ENCODE data around the gene PDE6G. TPM values are rescaled to one million over a fixed set of nuclear protein-coding genes. Genes with fewer than 3 reads are reported as not detected.
"Not testable (repeated sequence)": the region's sequence is repeated elsewhere in the genome, so short reads cannot be mapped to it uniquely, and the experiment has no call there.

Gene PDE6G
- total RNA-seq, 1 donor from 2014 or later: not detected

- peaks cover 65% of the 10 kb centered on the region for H3K79me2 ChIP-seq (ENCODE audit: low read depth)
- Mint-ChIP-seq H3K4me1 (peaks cover 9% of the 10 kb centered on the region), H3K27me3 (ENCODE audit: insufficient read depth, low read depth) (no peaks in the 10 kb centered on the region), H3K36me3 (peaks cover 15% of the 10 kb centered on the region), H3K27ac (no peak overlapping the region), H3K9me3 (no peaks in the 10 kb centered on the region), H3K4me3 (no peak overlapping the region)
- H3F3A ChIP-seq (ENCODE audit: low read depth): peaks cover 6% of the 10 kb centered on the region
- no peak overlapping the region for H3K27ac ChIP-seq
- TF ChIP-seq EZH2 (IDR thresholded peaks at IDR 0.05) (no peak), CTCF (IDR thresholded peaks at IDR 0.05) (no peak), EZH2phosphoT487 (IDR thresholded peaks at IDR 0.05) (no peak)
- H4K20me1 ChIP-seq (ENCODE audit: low read depth): peaks cover 22% of the 10 kb centered on the region
- no peak overlapping the region for H3K4me2 ChIP-seq
- no peaks in the 10 kb centered on the region for H3K9me3 ChIP-seq (ENCODE audit: low read depth)
- H2AFZ ChIP-seq (replicated peaks): no peak overlapping the region
- H3K36me3 ChIP-seq: no peaks in the 10 kb centered on the region
- no peak overlapping the region for H3K4me3 ChIP-seq
- H3K4me1 ChIP-seq: peaks cover 8% of the 10 kb centered on the region
- no peak for DNase-seq (ENCODE audit: low spot score)
- H3K9ac ChIP-seq: no peak overlapping the region
- no peaks in the 10 kb centered on the region for H3K27me3 ChIP-seq
These were observed 24.9 kb downstream of the PDE6G start for GRCh38 chr17:81631482-81631881.

GRCh38 chr17:81630274-81630673, 26.1 kb downstream of the PDE6G start:
- TF ChIP-seq CTCF (IDR thresholded peaks at IDR 0.05) (no peak), EZH2 (IDR thresholded peaks at IDR 0.05) (no peak), EZH2phosphoT487 (IDR thresholded peaks at IDR 0.05) (no peak)
- no peak overlapping the region for H3K27ac ChIP-seq
- no peak overlapping the region for H3K4me3 ChIP-seq
- no peak overlapping the region for H3K9ac ChIP-seq
- H2AFZ ChIP-seq (replicated peaks): no peak overlapping the region
- no peaks in the 10 kb centered on the region for H3K9me3 ChIP-seq (ENCODE audit: low read depth)
- no peaks in the 10 kb centered on the region for H3K36me3 ChIP-seq
- H3K4me1 ChIP-seq: no peaks in the 10 kb centered on the region
- no peaks in the 10 kb centered on the region for H3K27me3 ChIP-seq
- H3F3A ChIP-seq (ENCODE audit: low read depth): no peaks in the 10 kb centered on the region
- no peaks in the 10 kb centered on the region for H3K9me3 Mint-ChIP-seq
- no peak overlapping the region for H3K4me3 Mint-ChIP-seq
- DNase-seq (ENCODE audit: low spot score): no peak
- no peaks in the 10 kb centered on the region for H3K4me1 Mint-ChIP-seq
- H3K79me2 ChIP-seq (ENCODE audit: low read depth): peaks cover 54% of the 10 kb centered on the region
- no peak overlapping the region for H3K27ac Mint-ChIP-seq
- H3K27me3 Mint-ChIP-seq (ENCODE audit: insufficient read depth, low read depth): no peaks in the 10 kb centered on the region
- H4K20me1 ChIP-seq (ENCODE audit: low read depth): peaks cover 10% of the 10 kb centered on the region
- H3K4me2 ChIP-seq: no peak overlapping the region
- H3K36me3 Mint-ChIP-seq: peaks cover 22% of the 10 kb centered on the region

- Histone ChIP-seq H3K4me1 (no peaks in the 10 kb centered on the region), H3K27ac (no peak overlapping the region), H3K79me2 (ENCODE audit: low read depth) (peaks cover 19% of the 10 kb centered on the region), H2AFZ (replicated peaks) (no peak overlapping the region), H3K4me2 (no peak overlapping the region), H3K9me3 (ENCODE audit: low read depth) (no peaks in the 10 kb centered on the region), H4K20me1 (ENCODE audit: low read depth) (peaks cover 4% of the 10 kb centered on the region), H3K4me3 (no peak overlapping the region), H3K27me3 (no peaks in the 10 kb centered on the region), H3K9ac (no peak overlapping the region), H3K36me3 (peaks cover 3% of the 10 kb centered on the region), H3F3A (ENCODE audit: low read depth) (no peaks in the 10 kb centered on the region)
- Mint-ChIP-seq H3K4me1 (no peaks in the 10 kb centered on the region), H3K36me3 (peaks cover 53% of the 10 kb centered on the region), H3K4me3 (no peak overlapping the region), H3K9me3 (peaks cover 4% of the 10 kb centered on the region), H3K27me3 (ENCODE audit: insufficient read depth, low read depth) (peaks cover 4% of the 10 kb centered on the region), H3K27ac (no peak overlapping the region)
- no peak for TF ChIP-seq EZH2phosphoT487 (IDR thresholded peaks at IDR 0.05)
- TF ChIP-seq EZH2 (IDR thresholded peaks at IDR 0.05): no peak
- no peak for TF ChIP-seq CTCF (IDR thresholded peaks at IDR 0.05)
- no peak for DNase-seq (ENCODE audit: low spot score)
These were observed 34.7 kb downstream of the PDE6G start for GRCh38 chr17:81621494-81622130.

GRCh38 chr17:81618307-81618706, 38.0 kb downstream of the PDE6G start:
- not testable (repeated sequence) for H3K27ac ChIP-seq; H2AFZ ChIP-seq (replicated peaks); H3K4me3 Mint-ChIP-seq; H3K9me3 ChIP-seq (ENCODE audit: low read depth); H3K4me2 ChIP-seq; H3K4me1 ChIP-seq; H3K27me3 Mint-ChIP-seq (ENCODE audit: insufficient read depth, low read depth); DNase-seq (ENCODE audit: low spot score); H3K9ac ChIP-seq; H3K4me3 ChIP-seq; H3K9me3 Mint-ChIP-seq; H3K4me1 Mint-ChIP-seq; H3K27me3 ChIP-seq; H3K36me3 ChIP-seq; H3K27ac Mint-ChIP-seq; H3F3A ChIP-seq (ENCODE audit: low read depth)
- H3K36me3 Mint-ChIP-seq: peaks cover 33% of the 10 kb centered on the region
- Histone ChIP-seq H3K79me2 (ENCODE audit: low read depth) (peaks cover 40% of the 10 kb centered on the region), H4K20me1 (ENCODE audit: low read depth) (peaks cover 14% of the 10 kb centered on the region)
